Left lung (tissue), 10 donors: ENCODE measurements around the gene PISD. TPM values are rescaled to one million over a fixed set of nuclear protein-coding genes. Genes with fewer than 3 reads are reported as not detected.
"Not testable (repeated sequence)": the region's sequence is repeated elsewhere in the genome, so short reads cannot be mapped to it uniquely, and the experiment has no call there.

ENCODE experiments used
- ATAC-seq: fragments of 200-7000 bp; cut with Tn5 transposase; one replicate; pipeline ENCODE4 v1.9.1; 2020; ENCODE audit warnings: moderate library complexity
- DNase-seq, 4 donors: peaks; one replicate each; pipeline ENCODE4 v3.0.0-alpha.2; 2013 to 2020
- H3K27ac ChIP-seq, 2 donors: fragments of 200-600 bp; sonication (generic) in 1 of 2; one replicate each; pipeline versions ENCODE4 v1.5.0 to v1.8.0; 2020 to 2021
- H3K27me3 ChIP-seq, 2 donors: fragments of 200-600 bp; sonication (generic) in 1 of 2; one replicate each; pipeline versions ENCODE4 v1.5.0 to v1.8.0; 2020 to 2021
- H3K36me3 ChIP-seq, 2 donors: fragments of 200-600 bp; sonication (generic) in 1 of 2; one replicate each; pipeline versions ENCODE4 v1.5.0 to v1.8.0; 2020 to 2021
- H3K4me1 ChIP-seq, 2 donors: fragments of 200-600 bp; one replicate each; pipeline ENCODE4 v1.8.0; 2021
- H3K4me3 ChIP-seq, 2 donors: fragments of 200-600 bp; sonication (generic) in 1 of 2; one replicate each; pipeline versions ENCODE4 v1.5.0 to v1.8.0; 2020 to 2021; ENCODE audit warnings: mild to moderate bottlenecking in 1 of 2
- H3K9me3 ChIP-seq, 2 donors: fragments of 200-600 bp; sonication (generic) in 1 of 2; one replicate each; pipeline versions ENCODE4 v1.5.0 to v1.8.0; 2020 to 2021
- CTCF ChIP-seq, 2 donors: fragments of 200-600 bp; sonication (generic) in 1 of 2; IDR thresholded peaks; one replicate each; pipeline versions ENCODE4 v1.5.0 to v1.8.0; 2021; ENCODE audit warnings: antibody characterized with exemption in 2 of 2
- intact Hi-C, 2 donors: fragments of 100-400 bp; cut with DNase I; formaldehyde crosslinking; loops; one replicate each; pipeline versions ENCODE4 v1.11.2 to v1.14.2; 2022
- polyA plus RNA-seq, 6 donors: library from polyadenylated mRNA; unstranded; fragments of 120-200 nt; gene quantifications; one replicate each; pipeline ENCODE4 v1.2.1, GENCODE V29; 2013; ENCODE audit not compliant: insufficient read length in 6 of 6
- total RNA-seq, 2 donors: library from RNA; stranded (reverse); fragmentation: NEBNext Ultra II Directional; extraction: Animal tissue kit (Norgen Biotek cat#: 25700); gene quantifications; one replicate each; pipeline ENCODE4 v1.2.1, GENCODE V29; 2021
- donor health status: DM: no; HTN: yes; CAD: no.
- donor health status: DM: no; HTN: no; CAD: no.

The PISD gene
- total and polyA plus RNA-seq, 8 donors, result 22.6 to 60.5 (median 29.0) TPM

DNA sequence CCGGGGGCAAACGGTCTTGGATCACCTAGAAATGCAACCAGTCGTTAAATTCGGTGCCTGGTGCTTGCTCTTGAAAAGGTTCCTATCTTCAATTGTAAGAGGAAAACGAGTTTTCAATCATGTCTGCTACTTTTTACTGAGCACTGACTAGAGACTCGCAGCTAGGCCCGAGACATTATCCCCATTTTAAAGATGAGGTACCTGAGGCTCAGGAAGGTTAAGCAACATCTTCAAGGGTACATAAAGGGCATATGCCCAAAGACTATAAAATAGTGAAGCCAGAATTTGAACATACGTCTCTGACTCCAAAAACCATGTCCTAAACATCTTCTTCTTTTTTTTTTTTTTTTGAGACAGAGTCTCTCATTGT, 638 bp upstream of the PISD start:
- ATAC-seq (no peak), DNase-seq (no peak)
- Histone ChIP-seq H3K4me1 (peaks cover 8 to 34% of the 10 kb centered on the region in 2 donors), H3K9me3 (no peaks in the 10 kb centered on the region), H3K36me3 (no peaks in the 10 kb centered on the region), H3K4me3 (peak overlapping the region; percentile 78 to 98), H3K27me3 (no peaks in the 10 kb centered on the region), H3K27ac (peak overlapping the region; percentile 66 to 80)
- intact Hi-C loops, result no loop called here
- TF ChIP-seq CTCF (IDR thresholded peaks at IDR 0.05), result no peak

DNA sequence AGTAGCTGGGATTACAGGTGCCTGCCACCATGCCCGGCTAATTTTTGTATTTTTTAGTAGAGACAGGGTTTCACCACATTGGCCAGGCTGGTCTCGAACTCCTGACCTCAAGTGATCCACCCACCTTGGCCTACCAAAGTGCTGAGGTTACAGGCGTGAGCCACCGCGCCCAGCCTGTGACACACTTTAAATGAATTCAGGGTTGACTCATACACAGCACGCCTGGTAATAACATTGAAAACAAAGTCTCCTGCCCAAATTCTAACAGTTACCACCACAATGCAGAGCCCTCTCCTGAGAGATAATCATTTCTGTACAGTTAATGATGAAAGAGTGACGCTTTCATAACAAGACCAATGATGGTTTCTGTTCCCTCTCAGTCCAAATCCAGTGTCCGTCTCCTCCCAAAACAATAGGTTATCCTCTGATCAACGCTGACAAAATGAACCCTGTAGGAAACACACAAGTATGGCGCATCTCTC, 1.1 kb downstream of the PISD start:
- DNase-seq, H3K9me3 ChIP-seq, ATAC-seq, intact Hi-C loops, H3K36me3 ChIP-seq, H3K27me3 ChIP-seq: not testable (repeated sequence)
- Histone ChIP-seq H3K27ac (peak overlapping the region in 1 of 2 donors; percentile 80), H3K4me3 (peak overlapping the region; percentile 78 to 98), H3K4me1 (peaks cover 8 to 32% of the 10 kb centered on the region in 2 donors)

DNA sequence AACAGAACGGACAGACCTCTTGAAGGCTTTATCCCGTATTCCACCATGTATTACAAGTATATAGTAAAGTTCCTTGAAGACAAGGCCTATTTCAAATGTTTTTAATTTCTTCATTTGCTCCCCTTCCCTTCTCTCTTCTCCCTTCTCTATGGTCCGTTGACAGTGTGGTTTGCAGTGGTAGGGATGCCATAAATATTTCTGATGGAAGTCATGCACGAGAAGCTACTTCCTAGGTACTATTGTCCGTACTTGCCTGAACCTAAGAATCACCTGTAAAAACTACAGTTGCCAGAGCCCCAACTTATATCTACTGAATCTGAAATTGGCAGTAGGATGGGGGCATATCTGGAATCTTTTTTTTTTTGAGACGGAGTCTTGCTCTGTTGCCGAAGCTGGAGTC, 2.8 kb downstream of the PISD start:
- ATAC-seq, result no peak
- DNase-seq, result no peak
- no peak overlapping the region for H3K4me3 ChIP-seq
- H3K9me3 ChIP-seq, result no peaks in the 10 kb centered on the region
- no peaks in the 10 kb centered on the region for H3K27me3 ChIP-seq
- intact Hi-C loops, result no loop called here
- TF ChIP-seq CTCF (IDR thresholded peaks at IDR 0.05), result no peak
- no peak overlapping the region for H3K27ac ChIP-seq
- H3K36me3 ChIP-seq, result no peaks in the 10 kb centered on the region
- H3K4me1 ChIP-seq, result peaks cover 8 to 23% of the 10 kb centered on the region in 2 donors

GRCh38 chr22:31654408-31654807, 7.6 kb downstream of the PISD start:
- no peak for DNase-seq
- no peak for TF ChIP-seq CTCF (IDR thresholded peaks at IDR 0.05)
- Histone ChIP-seq H3K4me3 (no peak overlapping the region), H3K4me1 (peaks cover 0 to 32% of the 10 kb centered on the region in 2 donors), H3K27ac (no peak overlapping the region), H3K27me3 (no peaks in the 10 kb centered on the region), H3K36me3 (peaks cover 0 to 2% of the 10 kb centered on the region in 2 donors), H3K9me3 (no peaks in the 10 kb centered on the region)
- no peak for ATAC-seq
- intact Hi-C loops, result no loop called here

- ATAC-seq (no peak), DNase-seq (no peak)
- Histone ChIP-seq H3K27me3 (no peaks in the 10 kb centered on the region), H3K27ac (no peak overlapping the region), H3K36me3 (peaks cover 0 to 4% of the 10 kb centered on the region in 2 donors), H3K4me1 (peaks cover 0 to 32% of the 10 kb centered on the region in 2 donors), H3K9me3 (no peaks in the 10 kb centered on the region), H3K4me3 (no peak overlapping the region)
- intact Hi-C loops, result no loop called here
- TF ChIP-seq CTCF (IDR thresholded peaks at IDR 0.05), result no peak
Observed at GRCh38 chr22:31653944-31654343, 8.1 kb downstream of the PISD start.
